Measurements from ENCODE around the gene GAL3ST2.
"Not testable (repeated sequence)": the region's sequence is repeated elsewhere in the genome, so short reads cannot be mapped to it uniquely, and the experiment has no call there.

Gene GAL3ST2

DNA sequence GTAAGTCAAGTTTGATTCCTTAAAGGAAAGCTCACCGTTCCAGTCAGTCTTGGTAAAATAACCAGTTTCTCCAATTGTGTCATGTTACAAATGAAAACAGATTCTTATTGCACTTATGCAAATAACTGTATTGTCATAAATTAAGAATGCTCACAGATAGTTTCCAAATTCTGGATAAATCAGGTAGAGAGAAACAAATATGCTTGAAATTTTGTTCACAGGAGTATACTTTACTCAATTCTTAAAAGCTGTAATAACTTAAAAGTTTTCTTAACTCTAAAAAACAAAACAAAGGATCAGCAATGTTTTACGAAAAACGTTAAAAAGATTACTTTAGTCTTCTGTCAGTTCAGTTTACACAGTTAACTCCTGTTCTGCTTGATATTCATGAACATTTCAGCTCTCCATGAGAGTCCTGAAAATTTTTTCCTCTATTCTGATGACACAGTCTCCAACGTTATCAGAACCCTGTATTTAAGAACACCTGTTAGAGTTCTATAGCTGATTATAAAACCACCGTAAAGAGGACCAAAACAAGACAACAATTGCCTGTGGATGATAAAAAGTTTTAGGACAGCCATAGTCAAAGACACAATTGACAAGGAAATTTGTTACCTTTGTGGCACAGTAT lies 4.4 kb downstream of the GAL3ST2 start:
- DNase-seq = no peak
- CTCF ChIA-PET = no interaction called here
- Mint-ChIP-seq H3K4me1 (no peaks in the 10 kb centered on the region), H3K9me3 (peaks cover 7% of the 10 kb centered on the region), H3K27ac (no peak overlapping the region), H3K36me3 (no peaks in the 10 kb centered on the region), H3K27me3 (no peaks in the 10 kb centered on the region), H3K4me3 (no peak overlapping the region)

DNA sequence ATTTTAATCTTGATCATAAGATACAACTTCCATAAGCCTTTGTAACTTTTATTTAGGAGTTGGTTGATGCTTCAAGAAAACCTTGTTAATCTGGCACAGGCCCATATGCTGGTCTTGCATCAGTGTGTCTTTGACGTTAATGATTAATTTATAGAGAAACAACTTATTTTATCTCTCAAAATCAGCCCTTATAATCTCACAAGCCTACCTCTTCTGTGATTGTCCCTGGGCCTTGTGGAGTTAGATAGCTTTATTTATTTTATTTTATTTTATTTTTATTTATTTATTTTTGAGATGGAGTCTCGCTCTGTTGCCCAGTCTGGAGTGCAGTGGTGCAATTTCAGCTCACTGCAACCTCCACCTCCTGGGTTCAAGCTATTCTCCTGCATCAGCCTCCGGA lies 5.4 kb downstream of the GAL3ST2 start:
- H3K27me3 Mint-ChIP-seq, H3K27ac Mint-ChIP-seq, H3K36me3 Mint-ChIP-seq, DNase-seq, H3K9me3 Mint-ChIP-seq, H3K4me3 Mint-ChIP-seq, H3K4me1 Mint-ChIP-seq: not testable (repeated sequence)
- CTCF ChIA-PET = interaction anchor here (1.1 to 1.4 kb wide), 2 partner anchors 9 to 22 kb away, joined by 3 read pairs; no protein-coding TSS in a partner anchor

DNA sequence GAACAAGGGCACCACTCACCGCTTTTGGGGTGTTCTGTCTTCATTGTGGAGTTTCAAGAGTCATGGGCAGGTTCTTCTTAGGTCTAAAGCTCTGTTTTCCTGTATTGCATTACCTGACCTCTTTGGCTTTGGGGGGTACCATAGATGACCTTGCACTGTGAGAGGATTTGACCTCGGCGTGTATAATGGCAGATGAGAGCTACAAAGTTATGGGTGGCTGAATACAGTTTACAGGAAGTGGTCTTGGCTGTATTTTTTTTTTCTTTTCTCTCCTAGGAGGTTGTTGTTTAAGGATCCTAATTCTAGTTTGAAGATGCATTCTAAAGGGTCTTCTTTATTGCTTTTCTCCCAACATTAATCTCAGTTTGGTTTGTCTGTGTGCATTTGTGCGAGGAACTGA lies 11.5 kb downstream of the GAL3ST2 start:
- Mint-ChIP-seq H3K4me1 (peaks cover 8% of the 10 kb centered on the region), H3K36me3 (no peaks in the 10 kb centered on the region), H3K4me3 (no peak overlapping the region), H3K27me3 (peaks cover 5% of the 10 kb centered on the region), H3K9me3 (peaks cover 26% of the 10 kb centered on the region), H3K27ac (peak overlapping the region; percentile 7)
- DNase-seq = no peak
- CTCF ChIA-PET = no interaction called here

DNA sequence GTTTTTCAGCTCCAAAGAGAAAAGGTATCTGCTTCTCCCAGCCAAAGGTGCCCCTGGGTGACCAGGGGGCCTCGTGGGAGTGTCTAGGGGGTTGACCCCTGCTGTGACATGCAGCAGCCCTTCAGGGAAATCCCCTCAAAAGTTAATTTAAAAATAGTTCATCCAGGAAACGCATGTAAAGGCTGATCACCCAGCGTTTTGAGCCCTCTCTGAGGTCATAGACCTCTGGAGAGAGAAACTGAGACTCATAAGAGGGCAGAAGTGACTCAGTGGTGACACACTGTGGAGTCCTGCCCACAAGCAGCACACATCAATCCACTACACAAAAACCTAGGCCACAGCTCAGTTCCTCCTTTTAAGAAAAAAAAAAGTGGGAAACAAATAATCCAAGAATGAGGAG lies 11.9 kb downstream of the GAL3ST2 start:
- CTCF ChIA-PET = no interaction called here
- H3K9me3 Mint-ChIP-seq = peaks cover 28% of the 10 kb centered on the region
- H3K4me3 Mint-ChIP-seq = no peak overlapping the region
- H3K27ac Mint-ChIP-seq = peak overlapping the region; percentile 7
- peaks cover 8% of the 10 kb centered on the region for H3K4me1 Mint-ChIP-seq
- H3K36me3 Mint-ChIP-seq = no peaks in the 10 kb centered on the region
- DNase-seq = peak; percentile 21
- peaks cover 5% of the 10 kb centered on the region for H3K27me3 Mint-ChIP-seq

DNA sequence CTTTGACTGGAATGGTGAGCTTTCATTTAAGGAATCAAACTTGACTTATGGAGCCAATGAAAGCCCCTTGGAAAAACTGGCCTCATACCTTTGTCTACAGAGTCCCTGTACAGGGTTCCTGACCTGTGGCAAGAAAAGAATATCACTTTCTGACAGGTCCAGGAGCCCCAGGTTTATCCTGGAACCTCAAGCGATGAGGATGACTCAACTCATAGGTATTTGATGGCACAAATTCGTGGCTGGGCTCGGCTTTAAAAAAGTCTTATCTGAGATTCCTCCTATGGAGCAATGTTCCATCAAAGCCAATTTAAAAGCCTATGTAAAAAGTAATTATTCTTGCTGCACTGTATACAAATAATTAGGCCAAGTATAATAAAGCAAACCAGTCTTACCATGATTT lies 14.8 kb downstream of the GAL3ST2 start:
- DNase-seq, H3K36me3 Mint-ChIP-seq, H3K27me3 Mint-ChIP-seq, H3K4me1 Mint-ChIP-seq, H3K4me3 Mint-ChIP-seq, H3K27ac Mint-ChIP-seq: not testable (repeated sequence)
- CTCF ChIA-PET = interaction anchor here (0.7 kb wide), 1 partner anchor 9 kb away, joined by 3 read pairs; no protein-coding TSS in a partner anchor
- peaks cover 26% of the 10 kb centered on the region for H3K9me3 Mint-ChIP-seq

DNA sequence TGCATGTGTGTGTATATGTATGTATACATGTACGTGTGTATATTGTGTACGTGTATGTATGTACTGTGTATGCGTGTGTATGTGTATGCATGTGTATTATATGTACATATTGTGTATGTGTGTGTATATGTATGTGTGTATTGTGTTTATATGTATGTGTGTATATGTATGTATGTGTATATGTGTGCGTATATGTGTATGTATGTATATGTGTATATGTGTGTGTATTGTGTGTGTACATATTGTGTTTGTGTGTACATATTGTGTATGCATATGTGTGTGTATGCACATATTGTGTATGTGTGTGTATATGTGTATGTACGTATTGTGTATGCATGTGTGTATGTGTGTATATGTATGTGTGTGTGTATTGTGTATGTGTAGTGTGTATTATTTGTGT lies 16.8 kb downstream of the GAL3ST2 start:
- Mint-ChIP-seq H3K27ac (no peak overlapping the region), H3K4me1 (peaks cover 3% of the 10 kb centered on the region), H3K4me3 (no peak overlapping the region), H3K27me3 (no peaks in the 10 kb centered on the region), H3K9me3 (peaks cover 21% of the 10 kb centered on the region), H3K36me3 (no peaks in the 10 kb centered on the region)
- DNase-seq = no peak
- CTCF ChIA-PET = interaction anchor here (0.9 kb wide), 1 partner anchor 500 kb away, joined by 3 read pairs; no protein-coding TSS in a partner anchor

DNA sequence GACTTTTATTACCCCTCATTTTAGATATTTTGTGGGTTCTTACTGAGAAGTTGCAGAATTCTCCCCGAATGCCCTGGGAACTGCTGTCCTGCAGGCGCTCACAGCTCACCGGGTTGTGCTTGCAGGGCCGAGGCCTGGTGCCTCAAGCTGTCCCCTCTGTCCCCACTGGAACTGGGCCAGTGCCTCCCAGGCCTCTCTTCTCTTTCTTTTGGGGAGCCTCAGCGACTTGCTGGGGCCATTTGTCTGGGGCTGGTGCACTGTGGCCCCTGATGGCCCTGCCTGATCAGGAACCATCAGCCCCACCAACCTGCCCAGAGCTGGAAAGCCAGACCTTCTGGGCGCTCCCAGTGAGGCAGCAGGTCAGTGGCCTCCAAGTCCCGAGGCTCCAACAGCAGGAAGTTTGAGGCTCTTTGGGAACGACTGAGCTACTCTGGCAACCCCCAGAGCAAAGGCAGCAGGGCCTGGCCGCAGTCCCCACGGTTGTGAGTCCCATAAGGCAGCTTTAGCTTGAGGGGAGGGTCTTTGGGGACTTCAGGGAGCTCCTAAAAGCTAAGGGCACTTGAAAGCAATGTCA lies 17.7 kb downstream of the GAL3ST2 start:
- Mint-ChIP-seq H3K4me1 (no peaks in the 10 kb centered on the region), H3K4me3 (no peak overlapping the region), H3K27ac (no peak overlapping the region), H3K36me3 (no peaks in the 10 kb centered on the region), H3K9me3 (peaks cover 16% of the 10 kb centered on the region), H3K27me3 (no peaks in the 10 kb centered on the region)
- DNase-seq = no peak
- CTCF ChIA-PET = interaction anchor here (0.8 kb wide), 1 partner anchor 9 kb away, joined by 3 read pairs; no protein-coding TSS in a partner anchor

DNA sequence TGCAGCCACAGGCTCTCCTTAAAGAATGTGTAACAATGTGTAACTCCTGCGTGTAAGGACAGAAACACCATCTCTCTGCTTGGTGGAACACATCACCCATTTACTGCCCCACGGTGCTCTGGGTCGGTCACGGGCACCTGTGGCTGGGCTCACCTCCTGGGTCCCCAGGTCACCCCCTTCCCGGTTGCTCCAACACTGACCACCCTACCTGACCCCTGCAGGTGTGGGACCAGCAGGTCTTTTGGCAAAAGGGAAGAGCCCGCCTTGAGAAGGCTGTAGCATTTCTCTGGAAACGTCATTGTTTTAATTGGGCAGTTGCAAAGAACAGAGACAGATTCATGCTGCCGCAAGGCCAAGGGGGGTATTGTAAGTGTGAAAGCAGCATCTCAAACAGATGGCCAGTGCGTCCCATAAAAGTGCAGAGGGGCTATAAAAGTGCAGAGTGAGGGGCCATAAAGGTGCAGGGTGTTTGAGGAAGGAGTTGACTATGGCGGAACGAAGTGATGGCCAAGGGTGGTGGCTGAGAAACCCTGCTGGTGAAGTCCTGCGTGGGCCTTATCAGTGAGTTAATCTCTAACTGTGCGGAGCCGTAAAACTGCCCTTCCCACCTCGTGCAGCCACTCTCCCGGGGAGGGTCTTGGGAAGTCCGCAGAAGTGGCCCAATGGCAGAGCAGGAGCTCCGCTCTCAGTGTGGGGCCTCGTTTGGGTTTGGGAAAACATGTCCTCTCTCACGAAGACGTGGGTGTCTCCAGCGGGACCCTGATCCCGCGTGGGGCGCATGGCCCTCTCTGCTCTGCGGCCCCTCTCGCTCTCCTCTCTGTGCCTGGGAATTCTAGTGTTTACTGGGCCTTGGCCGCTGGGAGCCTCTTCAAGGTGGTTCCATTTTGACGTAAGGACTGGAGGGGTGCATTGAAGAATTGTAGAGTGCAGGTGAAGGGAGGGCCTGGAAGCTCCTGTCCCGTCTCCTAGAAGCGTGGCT lies 18.7 kb downstream of the GAL3ST2 start:
- Mint-ChIP-seq H3K27me3 (peaks cover 4% of the 10 kb centered on the region), H3K4me1 (no peaks in the 10 kb centered on the region), H3K27ac (no peak overlapping the region), H3K4me3 (no peak overlapping the region), H3K9me3 (peaks cover 11% of the 10 kb centered on the region), H3K36me3 (no peaks in the 10 kb centered on the region)
- DNase-seq = no peak
- CTCF ChIA-PET = interaction anchor here (0.6 kb wide), 1 partner anchor 566 kb away, joined by 3 read pairs; no protein-coding TSS in a partner anchor

DNA sequence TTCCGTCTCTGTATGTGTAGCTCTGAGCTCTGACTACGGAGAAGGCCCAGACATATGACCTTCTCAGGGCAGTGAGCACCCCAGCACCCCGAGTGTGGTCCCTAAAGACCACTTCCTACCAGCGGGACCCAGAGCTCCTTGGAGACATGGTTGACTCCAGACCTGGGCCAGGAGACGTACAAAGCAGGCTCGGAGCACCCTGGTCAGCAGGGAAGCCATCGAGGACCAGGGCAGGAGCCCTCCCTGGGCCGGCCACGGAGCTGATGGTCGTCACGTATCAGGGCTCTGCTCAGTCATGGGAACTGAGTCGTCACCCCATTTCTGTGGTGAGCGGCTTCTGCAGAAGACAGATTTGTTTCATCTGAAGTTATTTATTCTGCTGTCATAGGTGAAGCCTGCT lies 19.6 kb downstream of the GAL3ST2 start:
- no peak overlapping the region for H3K4me3 Mint-ChIP-seq
- H3K9me3 Mint-ChIP-seq = peaks cover 2% of the 10 kb centered on the region

DNA sequence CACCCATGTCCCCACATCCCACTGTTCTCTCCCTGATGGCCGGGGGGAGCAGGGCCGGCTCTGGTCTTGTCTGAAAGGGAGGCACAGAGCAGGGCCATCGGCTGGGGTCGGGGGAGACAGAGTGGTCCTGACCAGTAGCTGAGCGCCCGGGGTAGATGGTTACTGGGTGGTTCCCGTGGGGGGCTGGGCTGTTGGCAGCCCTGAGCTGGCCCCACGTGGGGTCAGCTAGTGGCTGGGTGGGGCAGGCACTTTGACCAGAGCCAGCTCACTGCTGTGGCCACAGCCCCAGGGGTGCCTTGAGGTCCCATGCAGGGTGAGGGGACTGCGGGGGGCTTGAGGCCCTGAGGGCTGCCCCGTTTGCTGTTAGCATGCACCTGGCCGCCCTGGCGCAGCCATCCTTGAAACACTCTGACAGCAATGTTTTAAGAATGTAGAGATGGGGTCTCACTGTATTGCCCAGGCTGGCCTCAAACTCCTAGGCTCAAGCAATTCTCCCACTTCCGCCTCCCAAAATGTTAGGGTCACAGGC lies 20.1 kb downstream of the GAL3ST2 start:
- peak; percentile 19 for DNase-seq

More for the DNA sequence above, 19.6 kb downstream of the GAL3ST2 start:
- Mint-ChIP-seq H3K4me1 (no peaks in the 10 kb centered on the region), H3K36me3 (no peaks in the 10 kb centered on the region), H3K27me3 (peaks cover 4% of the 10 kb centered on the region), H3K27ac (no peak overlapping the region)
- CTCF ChIA-PET = no interaction called here
- peak; percentile 15 for DNase-seq

DNA sequence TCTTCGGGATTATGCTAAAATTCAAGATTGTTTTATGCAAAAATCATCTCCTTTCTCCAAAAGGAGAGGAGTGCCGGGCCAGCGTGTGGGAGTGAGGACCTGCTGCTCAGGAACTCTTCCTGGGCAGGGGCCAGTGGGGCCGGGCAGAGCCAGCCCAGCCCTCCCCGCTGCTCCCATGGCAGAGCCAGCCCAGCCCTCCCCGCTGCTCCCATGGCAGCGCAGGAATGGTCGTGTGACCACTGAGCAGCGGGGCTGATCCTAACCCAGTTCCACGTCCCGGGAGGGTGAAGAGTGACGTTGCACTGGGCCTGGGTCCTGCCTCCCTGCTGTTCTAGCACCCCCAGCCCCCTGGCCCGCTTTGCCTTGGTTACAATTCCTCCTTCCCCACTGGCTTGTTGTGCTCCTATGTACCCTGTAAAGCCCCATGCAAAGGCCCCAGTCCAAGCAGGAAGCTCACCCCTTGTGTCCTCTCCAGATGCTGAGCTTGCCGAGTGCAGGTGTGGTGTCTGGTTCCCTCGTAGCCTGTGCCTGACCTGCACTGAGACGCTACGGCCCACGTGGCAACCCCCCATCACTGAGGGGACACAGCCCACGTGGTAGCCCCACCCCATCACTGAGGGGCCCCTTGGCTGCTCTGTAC lies 20.9 kb downstream of the GAL3ST2 start:
- Mint-ChIP-seq H3K27ac (no peak overlapping the region), H3K4me3 (no peak overlapping the region), H3K27me3 (peaks cover 13% of the 10 kb centered on the region), H3K9me3 (peaks cover 2% of the 10 kb centered on the region), H3K36me3 (no peaks in the 10 kb centered on the region), H3K4me1 (no peaks in the 10 kb centered on the region)
- DNase-seq = no peak
- CTCF ChIA-PET = no interaction called here

More for the DNA sequence above, 20.1 kb downstream of the GAL3ST2 start:
- CTCF ChIA-PET = no interaction called here
- Mint-ChIP-seq H3K27me3 (peaks cover 7% of the 10 kb centered on the region), H3K36me3 (no peaks in the 10 kb centered on the region), H3K27ac (no peak overlapping the region), H3K9me3 (peaks cover 2% of the 10 kb centered on the region), H3K4me3 (no peak overlapping the region), H3K4me1 (no peaks in the 10 kb centered on the region)

DNA sequence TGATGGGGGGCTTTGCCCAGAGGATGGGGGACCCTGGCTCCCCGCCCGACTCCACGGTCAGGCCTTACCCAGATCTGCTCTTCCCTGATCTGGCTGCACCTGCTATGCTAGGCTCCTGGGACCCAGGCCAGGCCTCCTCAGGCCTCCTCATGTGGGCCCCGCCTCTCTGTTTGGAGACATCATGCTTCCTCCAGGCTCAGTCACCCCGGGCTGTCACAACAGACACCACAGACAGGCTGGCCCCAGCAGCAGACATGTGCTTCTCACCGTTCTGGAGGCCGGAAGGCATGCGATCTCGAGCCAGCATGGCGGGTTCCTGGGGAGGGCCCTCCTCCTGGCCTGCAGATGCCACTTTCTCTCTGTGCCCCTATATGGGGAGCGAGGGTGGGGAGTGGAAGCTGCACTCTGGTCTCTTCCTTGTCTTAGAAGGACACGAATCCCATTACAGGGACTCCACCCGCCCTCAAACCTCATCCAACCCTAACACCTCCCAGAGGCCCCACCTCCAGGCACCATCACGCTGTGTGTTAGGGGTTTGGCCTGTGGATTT lies 21.5 kb downstream of the GAL3ST2 start:
- CTCF ChIA-PET = no interaction called here
- peaks cover 19% of the 10 kb centered on the region for H3K27me3 Mint-ChIP-seq
- H3K4me1 Mint-ChIP-seq = no peaks in the 10 kb centered on the region
- H3K36me3 Mint-ChIP-seq = no peaks in the 10 kb centered on the region
- peaks cover 2% of the 10 kb centered on the region for H3K9me3 Mint-ChIP-seq
- H3K27ac Mint-ChIP-seq = no peak overlapping the region
- no peak for DNase-seq
- H3K4me3 Mint-ChIP-seq = no peak overlapping the region

DNA sequence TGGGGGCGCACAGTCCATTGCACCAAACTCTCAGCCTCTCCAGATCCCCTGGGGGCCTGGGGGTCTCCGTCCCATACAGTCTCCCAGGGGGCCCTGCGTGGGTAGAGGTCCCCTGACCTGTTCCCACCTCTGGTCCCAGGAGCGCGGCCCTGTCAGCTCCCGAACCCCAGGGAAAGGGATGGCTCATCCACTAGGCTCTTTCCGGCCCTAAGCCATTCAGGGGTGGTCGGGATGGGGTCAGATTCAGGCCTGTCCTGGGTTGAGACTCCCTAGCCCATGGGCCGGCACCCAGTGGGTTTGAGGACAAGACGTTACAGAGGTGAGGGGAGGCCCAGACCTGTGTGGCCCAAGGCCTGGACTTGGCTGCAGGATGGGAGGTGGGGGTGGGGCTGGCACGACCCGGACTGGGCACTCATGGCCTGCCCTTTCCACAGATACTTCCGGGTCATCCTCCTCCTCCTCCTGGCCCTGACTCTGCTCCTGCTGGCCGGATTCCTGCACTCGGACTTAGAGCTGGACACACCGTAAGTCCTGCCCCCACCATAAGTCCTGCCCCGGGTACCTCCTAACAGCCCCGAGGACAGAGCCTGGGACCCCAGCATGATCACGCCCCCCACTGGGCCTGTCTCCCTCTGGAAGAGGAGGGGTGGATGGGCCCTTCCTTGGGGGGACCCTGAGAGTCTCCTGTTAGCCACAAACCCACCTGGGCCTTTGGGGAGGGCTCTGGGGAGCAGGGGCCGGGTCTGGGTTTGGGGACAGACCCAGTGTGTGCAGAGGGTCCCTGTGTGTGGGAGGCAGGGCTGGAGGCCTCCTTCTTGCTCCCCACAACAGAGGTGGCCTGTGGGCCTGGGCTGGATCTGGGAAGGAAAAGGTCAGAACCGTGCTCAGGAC lies 22.3 kb downstream of the GAL3ST2 start:
- Mint-ChIP-seq H3K27me3 (peaks cover 26% of the 10 kb centered on the region), H3K4me1 (peaks cover 3% of the 10 kb centered on the region), H3K9me3 (no peaks in the 10 kb centered on the region), H3K4me3 (no peak overlapping the region), H3K27ac (no peak overlapping the region), H3K36me3 (no peaks in the 10 kb centered on the region)
- DNase-seq = no peak
- CTCF ChIA-PET = no interaction called here

Data from activated naive CD4-positive, alpha-beta T cell treated with anti-CD3 and anti-CD28 coated beads, Interleukin-2, amount 10 ng/mL, durations not matched to agents 7 days and 5 days (primary cell).